K562 (cell line): ENCODE measurements around the gene NR0B2. TPM values are rescaled to one million over a fixed set of nuclear protein-coding genes. Genes with fewer than 3 reads are reported as not detected.
A peak's percentile ranks its signal among the peaks of the same experiment; 100 is the strongest.

ENCODE experiments used
- ATF4 ChIP-seq: fragments of 450-650 bp; formaldehyde crosslinking; IDR thresholded peaks from 2 replicates; pipeline ENCODE4 v1.4.0; 2022; ENCODE audit warnings: mild to moderate bottlenecking, moderate library complexity
- ATF7 ChIP-seq: fragments of 450-650 bp; IDR thresholded peaks from 2 replicates; pipeline ENCODE4 v1.7.1; 2014; ENCODE audit warnings: mild to moderate bottlenecking, moderate library complexity
- BACH1 ChIP-seq: fragments of 200-800 bp; sonication (Bioruptor generic); IDR thresholded peaks from 2 replicates; pipeline ENCODE4 v1.6.1; 2016; ENCODE audit warnings: missing genetic modification characterization, missing compliant biosample characterization
- CBX2 ChIP-seq: fragments of 200-600 bp; sonication (generic); IDR thresholded peaks from one replicate; pipeline ENCODE4 v1.6.1; 2012; ENCODE audit warnings: mild to moderate bottlenecking, low read length, inconsistent platforms; ENCODE audit not compliant: insufficient read depth, poor library complexity, severe bottlenecking
- CSDE1 ChIP-seq, 2 experiments: fragments of 450-650 bp; IDR thresholded peaks; 2 replicates each; pipeline ENCODE4 v1.6.1; 2016; ENCODE audit warnings: mild to moderate bottlenecking in 1 of 2
- ERF ChIP-seq: fragments of 450-650 bp; formaldehyde crosslinking; IDR thresholded peaks from 2 replicates; pipeline ENCODE4 v1.4.0; 2020; ENCODE audit warnings: mild to moderate bottlenecking, mixed read lengths
- FOXA1 ChIP-seq: fragments of 450-650 bp; IDR thresholded peaks from 2 replicates; pipeline ENCODE4 v1.6.1; 2016; ENCODE audit warnings: mild to moderate bottlenecking, borderline replicate concordance
- HDAC6 ChIP-seq: IDR thresholded peaks from 2 replicates; pipeline ENCODE4 v1.6.1; 2012; ENCODE audit warnings: low read depth, mild to moderate bottlenecking, control low read depth, inconsistent platforms, low read length, moderate library complexity
- KDM1A ChIP-seq, 2 experiments: fragments of 450-650 bp; IDR thresholded peaks; 2 replicates each; pipeline ENCODE4 v1.6.1; 2016; ENCODE audit warnings: mild to moderate bottlenecking in 2 of 2
- LCOR ChIP-seq: sonication (generic); formaldehyde crosslinking; IDR thresholded peaks from 2 replicates; pipeline ENCODE4 v1.8.0; 2022; ENCODE audit warnings: mild to moderate bottlenecking, missing genetic modification reagents
- MXD1 ChIP-seq: fragments of 250-450 bp; sonication (Bioruptor Pico); IDR thresholded peaks from 2 replicates; pipeline ENCODE4 v1.8.0; 2021; ENCODE audit warnings: borderline replicate concordance, mild to moderate bottlenecking, moderate library complexity; ENCODE audit not compliant: poor library complexity, severe bottlenecking
- NEUROD1 ChIP-seq: fragments of 150-350 bp; IDR thresholded peaks from 2 replicates; pipeline ENCODE4 v1.6.1; 2014; ENCODE audit warnings: borderline replicate concordance, low read length, low read depth; ENCODE audit not compliant: partially characterized antibody
- NUFIP1 ChIP-seq: fragments of 450-650 bp; IDR thresholded peaks from 2 replicates; pipeline ENCODE4 v1.6.1; 2018; ENCODE audit not compliant: partially characterized antibody
- PHF21A ChIP-seq: fragments of 450-650 bp; IDR thresholded peaks from 2 replicates; pipeline ENCODE4 v1.6.1; 2017; ENCODE audit warnings: low read depth, borderline replicate concordance
- PTRF ChIP-seq: fragments of 450-650 bp; IDR thresholded peaks from 2 replicates; pipeline ENCODE4 v1.6.1; 2016; ENCODE audit warnings: mild to moderate bottlenecking, missing genetic modification characterization, missing compliant biosample characterization
- RAD51 ChIP-seq: fragments of 450-650 bp; IDR thresholded peaks from 2 replicates; pipeline ENCODE4 v1.7.1; 2016; ENCODE audit warnings: low read depth, mild to moderate bottlenecking, borderline replicate concordance
- RBM17 ChIP-seq: fragments of 200-400 bp; formaldehyde crosslinking; IDR thresholded peaks from 2 replicates; pipeline ENCODE4 v1.6.1; 2017; ENCODE audit warnings: low read depth, mild to moderate bottlenecking, low read length, borderline replicate concordance
- RBM34 ChIP-seq: fragments of 200-400 bp; formaldehyde crosslinking; IDR thresholded peaks from 2 replicates; pipeline ENCODE4 v1.6.1; 2018; ENCODE audit warnings: low read length, borderline replicate concordance; ENCODE audit not compliant: insufficient read depth
- RFX1 ChIP-seq: fragments of 450-650 bp; IDR thresholded peaks from 2 replicates; pipeline ENCODE4 v1.6.1; 2016; ENCODE audit warnings: mild to moderate bottlenecking, moderate library complexity
- TFAM ChIP-seq: fragments of 250-450 bp; sonication (Bioruptor Pico); conservative IDR thresholded peaks from 2 replicates; pipeline ENCODE4 v1.5.0; 2021; ENCODE audit warnings: mild to moderate bottlenecking, moderate library complexity
- TGIF2 ChIP-seq: sonication (generic); formaldehyde crosslinking; IDR thresholded peaks from 2 replicates; pipeline ENCODE4 v1.8.1; 2022; ENCODE audit warnings: mild to moderate bottlenecking, missing genetic modification reagents, moderate library complexity
- YY1 ChIP-seq, 3 experiments: IDR thresholded peaks; 2 replicates each; pipeline ENCODE4 v1.6.1; 2011; ENCODE audit warnings: low read length in 2 of 3, mild to moderate bottlenecking in 2 of 3, moderate library complexity in 2 of 3, borderline replicate concordance in 1 of 3, control low read depth in 1 of 3, low read depth in 1 of 3; ENCODE audit not compliant: insufficient read depth in 3 of 3, insufficient replicate concordance in 2 of 3, control insufficient read depth in 1 of 3, insufficient read length in 1 of 3; ENCODE audit errors: extremely low read depth in 1 of 3
- ZFP1 ChIP-seq: fragments of 450-650 bp; formaldehyde crosslinking; IDR thresholded peaks from 2 replicates; pipeline ENCODE4 v1.4.0; 2020; ENCODE audit warnings: mild to moderate bottlenecking, mixed read lengths
- ZNF212 ChIP-seq: fragments of 450-650 bp; formaldehyde crosslinking; IDR thresholded peaks from 2 replicates; pipeline ENCODE4 v1.4.0; 2020; ENCODE audit warnings: mild to moderate bottlenecking
- ZNF274 ChIP-seq: IDR thresholded peaks from 2 replicates; pipeline ENCODE4 v1.6.1; 2011; ENCODE audit warnings: low read depth, mild to moderate bottlenecking, low read length, moderate library complexity, borderline replicate concordance
- ZNF436 ChIP-seq: fragments of 250-450, 450-650 bp; sonication (Bioruptor Pico); formaldehyde crosslinking; IDR thresholded peaks from 2 replicates; pipeline ENCODE4 v1.7.0; 2020; ENCODE audit warnings: mild to moderate bottlenecking
- ZNF512 ChIP-seq: IDR thresholded peaks from 2 replicates; pipeline ENCODE4 v1.6.1; 2016; ENCODE audit warnings: missing genetic modification characterization, missing compliant biosample characterization
- polyA plus RNA-seq, 8 experiments: library from polyadenylated mRNA; depleted of rRNA in 4 of 8; stranded (reverse) in 5 of 8; unstranded in 3 of 8; fragments of >200 nt; fragmentation: Nextera tagmentation in 2 of 8; fragmentation: Illumina TruSeq in 1 of 8; extraction: Ambion mirVana in 2 of 8; extraction: Trizol in 1 of 8; gene quantifications; 2 replicates each; pipeline versions ENCODE4 v1.2.1 to v1.2.3, GENCODE V29; 2011 to 2014; ENCODE audit warnings: inconsistent platforms in 1 of 8, missing spikeins in 1 of 8
- total RNA-seq, 7 experiments: library from RNA; depleted of rRNA in 6 of 7; stranded (reverse); fragments of >200 nt in 6 of 7; fragmentation: Illumina TruSeq in 2 of 7; extraction: Trizol in 2 of 7; gene quantifications; 2 replicates each; pipeline versions ENCODE4 v1.2.1 to v1.2.3, GENCODE V29; 2011 to 2021; ENCODE audit warnings: low replicate concordance in 1 of 7

The NR0B2 gene
- total and polyA plus RNA-seq, 9 of the 15 experiments (the other 6 are each of a cell fraction or from before 2014, with no cell fraction given), result not detected

- TF ChIP-seq TFAM (CRISPR knock-in tag) (no peak), FOXA1 (no peak), ERF (CRISPR knock-in tag) (no peak), ATF7 (peak; percentile 85), RBM17 (no peak), RBM34 (0 out of 2 replicates have a peak, but pooled peaks have one; percentile 81), CSDE1 (IDR thresholded peaks at IDR 0.05) (no peak), HDAC6 (no peak), NEUROD1 (peak; percentile 93), PHF21A (peak; percentile 20), TGIF2 (CRISPR knock-in tag) (no peak), LCOR (CRISPR knock-in tag) (no peak), KDM1A (IDR thresholded peaks at IDR 0.05) (no peak), MXD1 (CRISPR knock-in tag) (no peak), PTRF (no peak), ATF4 (CRISPR knock-in tag) (no peak), RFX1 (no peak), BACH1 (tag) (no peak), RAD51 (no peak), ZNF512 (tag) (no peak), ZFP1 (CRISPR knock-in tag) (no peak), ZNF436 (CRISPR knock-in tag) (no peak), ZNF274 (no peak), NUFIP1 (no peak), YY1 (IDR thresholded peaks at IDR 0.05; ENCODE audit: borderline replicate concordance in 1 of 3, control insufficient read depth in 1 of 3, extremely low read depth in 1 of 3, insufficient read depth in 3 of 3, insufficient read length in 1 of 3, insufficient replicate concordance in 2 of 3, low read depth in 1 of 3, low read length in 2 of 3) (peak in 1 of 3 experiments; percentile 47), CBX2 (no peak), ZNF212 (no peak)
Measured at GRCh38 chr1:26864610-26865480, 48.9 kb downstream of the NR0B2 start (continued).
